Stimulated activated CD4-positive, alpha-beta T cell treated with anti-CD3 and anti-CD28 coated beads, Interleukin-1b, Interleukin-23, amount 100 ng/mL, for 1 hour (primary cell): ENCODE measurements around the gene EMP1.
A peak's percentile ranks its signal among the peaks of the same experiment; 100 is the strongest.

Experiments
- DNase-seq, 2 donors: peaks; one replicate each; pipeline ENCODE4 v3.0.0-alpha.2; 2020; ENCODE audit warnings: low read depth in 2 of 2

Gene EMP1

DNA sequence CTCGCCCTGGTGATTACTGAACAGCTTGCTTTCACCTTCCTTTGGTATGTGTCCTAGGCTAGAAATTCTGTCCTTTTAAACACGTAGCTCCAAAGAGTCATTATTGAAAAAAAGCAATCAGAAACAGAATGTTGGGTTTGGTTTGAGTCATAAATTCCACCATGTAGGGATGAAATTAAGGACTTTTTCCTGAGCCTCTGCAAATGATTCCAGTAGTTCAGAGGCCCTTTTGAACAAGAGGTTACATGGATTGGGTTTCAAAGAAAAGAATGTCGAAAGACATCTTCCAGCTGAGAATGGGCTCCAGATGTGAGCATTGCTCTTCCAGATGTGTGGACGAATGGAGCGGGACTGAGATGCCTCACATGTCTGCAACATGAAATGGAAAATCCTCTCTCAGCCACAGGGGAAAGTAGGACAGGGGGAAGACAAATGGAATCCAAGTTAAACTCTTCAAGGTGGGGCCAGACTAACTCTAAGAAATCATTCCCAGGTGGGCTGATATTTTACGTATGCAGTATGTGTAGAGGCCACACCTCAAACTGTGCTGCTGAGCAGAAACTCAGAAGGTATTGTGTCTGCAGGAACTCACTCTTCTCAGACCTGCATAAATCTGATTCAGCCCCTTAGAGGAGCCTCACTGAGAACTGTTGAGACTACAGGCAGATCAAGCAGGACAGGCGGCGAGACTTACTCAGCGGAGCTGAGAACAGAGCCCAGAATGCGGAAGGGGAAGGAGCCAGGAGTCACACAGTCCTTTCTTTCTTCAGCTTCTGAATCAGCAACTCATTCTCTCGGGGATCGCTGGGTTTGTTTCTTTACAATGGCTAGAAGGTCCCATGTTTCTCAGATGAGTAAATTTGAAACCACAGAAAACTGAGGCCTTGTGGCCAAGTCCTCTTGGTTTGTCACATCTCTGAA lies 23.3 kb upstream of the EMP1 start:
- no peak for DNase-seq

DNA sequence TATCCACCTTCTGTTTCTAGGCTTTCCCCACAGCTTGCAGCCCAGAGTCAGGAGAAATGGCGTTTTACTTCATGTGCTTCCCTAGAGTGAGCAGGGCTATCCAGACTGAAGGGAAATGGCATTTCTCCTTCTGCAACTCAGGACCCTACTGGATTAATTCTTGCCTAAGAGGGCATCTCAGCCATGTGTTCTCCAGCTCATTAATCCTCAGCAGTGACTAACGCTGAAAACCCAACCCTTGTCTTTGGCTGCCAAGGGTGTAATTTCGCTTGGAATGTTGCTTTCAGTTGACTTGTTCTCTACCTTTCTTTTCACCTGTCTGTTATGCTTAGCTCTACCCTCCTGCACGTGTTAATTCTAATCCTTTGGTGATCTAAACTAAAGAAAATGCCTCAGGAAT lies 21.0 kb upstream of the EMP1 start:
- DNase-seq = no peak

GRCh38 chr12:13176256-13176655 lies 20.3 kb upstream of the EMP1 start:
- DNase-seq = no peak

DNA sequence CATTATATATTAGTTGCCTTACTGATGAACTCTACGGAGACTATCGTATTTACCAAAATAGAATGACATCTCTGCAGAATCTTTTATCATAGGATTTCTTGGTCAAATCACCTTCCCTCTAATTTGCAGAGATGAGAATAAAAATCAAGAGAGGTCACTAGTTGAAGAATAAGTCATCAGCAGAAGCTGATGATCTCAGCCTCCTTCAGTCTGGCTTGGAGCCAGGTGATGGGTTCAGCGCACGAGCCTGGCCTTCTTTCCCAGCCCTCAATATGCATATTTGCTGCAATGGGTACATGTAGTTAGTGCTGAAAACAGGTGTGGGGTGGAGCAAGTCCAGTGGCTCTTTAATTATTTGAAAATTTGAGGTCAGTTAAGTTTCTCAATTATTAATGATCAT lies 19.2 kb upstream of the EMP1 start:
- DNase-seq = no peak

DNA sequence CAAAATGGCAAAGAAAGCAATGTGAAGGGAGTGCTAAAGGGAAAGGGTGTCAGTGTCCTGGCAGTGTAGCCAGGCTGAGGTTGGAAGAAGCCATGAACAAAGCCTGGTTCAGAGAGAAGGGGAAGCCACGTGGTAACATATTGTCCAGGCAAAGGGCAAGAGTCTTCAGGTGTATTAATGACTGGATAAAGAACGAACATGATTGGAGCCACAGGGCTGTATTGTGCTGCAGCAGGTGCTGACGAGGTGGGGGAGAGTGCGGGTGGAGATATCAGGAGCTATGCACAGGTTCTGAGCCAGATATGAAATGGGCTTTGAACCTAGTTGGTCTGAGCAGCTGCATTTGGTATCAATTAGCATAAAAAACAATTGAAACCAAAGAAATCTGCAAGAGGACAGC lies 18.6 kb upstream of the EMP1 start:
- no peak for DNase-seq

- no peak for DNase-seq
Observed at GRCh38 chr12:13178568-13179210, 17.8 kb upstream of the EMP1 start.

GRCh38 chr12:13179211-13180074 lies 17.1 kb upstream of the EMP1 start:
- DNase-seq = peak in 1 of 2 donors; percentile 8

GRCh38 chr12:13181375-13182070 lies 15.0 kb upstream of the EMP1 start:
- DNase-seq = no peak

GRCh38 chr12:13182881-13183280 lies 13.6 kb upstream of the EMP1 start:
- no peak for DNase-seq

- no peak for DNase-seq
Observed at GRCh38 chr12:13183620-13184019, 12.9 kb upstream of the EMP1 start.

DNA sequence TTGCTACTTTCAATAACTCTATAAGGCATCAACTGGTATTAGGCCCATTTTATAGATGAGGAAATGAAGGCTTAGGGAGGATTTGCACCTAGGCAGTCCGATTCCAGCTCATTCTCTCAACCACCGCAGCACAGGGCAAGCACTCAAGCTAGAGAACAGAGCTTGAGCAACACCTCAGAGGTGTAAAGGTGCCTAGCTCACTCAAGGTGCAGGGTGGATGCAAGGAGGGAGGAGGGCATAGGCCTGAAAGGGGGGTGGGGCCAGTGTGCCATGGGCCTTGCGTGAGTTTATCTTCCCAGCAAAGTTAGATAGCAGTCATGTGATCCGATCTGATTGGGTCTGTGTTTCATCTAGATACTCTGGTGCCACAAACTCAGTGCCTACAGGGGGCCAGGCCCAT lies 10.2 kb upstream of the EMP1 start:
- no peak for DNase-seq

DNA sequence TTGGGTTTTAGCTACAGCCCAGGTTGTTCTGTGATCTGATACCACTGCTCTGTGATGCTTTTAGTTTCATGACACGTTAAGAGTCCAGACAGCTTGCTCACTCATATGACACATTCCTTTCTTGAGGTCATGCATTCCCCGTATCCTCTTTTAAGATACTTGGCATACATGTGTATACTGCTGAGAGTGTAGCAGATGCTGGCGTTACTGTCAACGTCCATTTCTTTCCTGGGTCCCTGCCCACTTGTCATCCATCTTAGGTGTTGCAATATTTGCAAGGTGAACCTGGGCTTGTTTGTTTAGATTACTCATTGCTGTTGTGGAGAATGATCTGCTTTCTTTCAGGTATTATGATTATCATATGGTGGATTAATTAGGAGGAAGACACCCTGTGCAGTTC lies 9.1 kb upstream of the EMP1 start:
- no peak for DNase-seq

DNA sequence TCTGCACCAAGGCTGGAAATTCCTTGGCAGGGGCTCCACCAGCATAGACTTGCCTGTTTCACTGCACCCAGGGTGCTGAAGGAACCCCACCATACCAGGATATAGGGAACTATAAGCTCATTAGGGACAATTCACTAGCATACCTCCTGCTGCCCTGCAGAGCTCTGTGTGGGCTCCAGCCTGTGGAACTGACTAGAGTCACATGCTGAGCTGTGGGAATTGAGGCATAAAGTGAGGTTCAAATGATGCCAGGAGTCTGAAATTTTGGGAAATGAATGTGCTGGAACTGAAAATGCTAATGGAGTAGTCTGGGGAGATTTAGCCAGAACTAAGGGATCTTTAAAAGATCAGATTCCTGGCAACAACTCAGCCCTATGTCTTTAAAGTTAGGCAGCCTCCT lies 7.3 kb upstream of the EMP1 start:
- no peak for DNase-seq

DNA sequence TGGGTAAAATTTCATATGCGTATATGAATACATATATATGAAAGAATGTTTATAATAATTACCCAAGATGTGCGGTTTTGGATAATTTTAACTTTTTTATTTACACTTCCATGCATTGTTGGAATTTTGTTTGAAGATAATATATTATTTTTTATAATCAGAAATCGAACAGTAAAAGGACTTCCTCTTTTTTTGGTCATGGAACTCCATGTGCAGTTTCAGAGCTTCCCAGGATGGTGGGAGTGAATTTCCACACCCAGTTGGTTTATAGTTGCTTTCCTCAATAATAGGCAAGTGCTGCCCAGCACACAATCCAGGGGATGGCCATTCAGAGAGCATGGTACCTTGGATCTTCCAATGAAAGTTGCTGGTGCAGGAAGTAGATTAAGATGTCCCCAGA lies 6.3 kb upstream of the EMP1 start:
- no peak for DNase-seq

DNA sequence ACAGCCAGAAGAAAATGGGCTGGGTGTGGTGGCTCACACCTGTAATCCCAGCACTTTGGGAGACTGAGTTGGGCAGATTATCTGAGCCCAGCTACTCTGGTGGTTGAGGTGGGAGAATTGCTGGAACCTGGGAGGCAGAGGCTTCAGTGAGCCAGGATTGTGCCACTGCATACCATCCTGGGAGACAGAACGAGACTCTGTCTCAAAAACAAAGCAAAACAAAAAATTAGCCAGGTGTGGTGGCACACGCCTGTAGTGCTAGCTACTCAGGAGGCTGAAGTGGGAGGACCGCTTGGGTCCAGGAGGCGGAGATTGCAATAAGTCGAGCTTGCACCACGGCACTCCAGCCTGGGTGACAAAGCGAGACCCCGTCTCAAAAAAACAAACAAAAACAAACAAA lies 3.8 kb upstream of the EMP1 start:
- no peak for DNase-seq

GRCh38 chr12:13193505-13194231 lies 2.9 kb upstream of the EMP1 start:
- DNase-seq = no peak

GRCh38 chr12:13194401-13195110 lies 2.0 kb upstream of the EMP1 start:
- DNase-seq = no peak

GRCh38 chr12:13195250-13195649 lies 1.3 kb upstream of the EMP1 start:
- DNase-seq = no peak

DNA sequence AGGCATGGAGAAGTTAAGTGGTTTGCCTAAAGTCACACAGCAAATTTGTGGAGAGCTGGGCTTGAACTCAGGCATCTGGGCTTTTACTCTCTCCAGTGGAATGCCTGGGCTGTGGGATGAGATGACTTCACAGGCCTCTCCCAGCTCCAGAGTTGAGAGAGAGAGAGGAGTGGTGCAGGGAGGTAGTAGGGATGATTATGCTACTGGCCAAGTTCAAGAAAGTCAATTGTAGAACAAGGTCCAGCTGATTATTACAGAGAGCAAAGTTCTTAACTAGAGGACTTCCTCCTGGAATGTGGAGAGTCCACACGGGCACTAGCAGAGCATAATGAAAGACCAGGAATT lies 769 bp upstream of the EMP1 start:
- no peak for DNase-seq

DNA sequence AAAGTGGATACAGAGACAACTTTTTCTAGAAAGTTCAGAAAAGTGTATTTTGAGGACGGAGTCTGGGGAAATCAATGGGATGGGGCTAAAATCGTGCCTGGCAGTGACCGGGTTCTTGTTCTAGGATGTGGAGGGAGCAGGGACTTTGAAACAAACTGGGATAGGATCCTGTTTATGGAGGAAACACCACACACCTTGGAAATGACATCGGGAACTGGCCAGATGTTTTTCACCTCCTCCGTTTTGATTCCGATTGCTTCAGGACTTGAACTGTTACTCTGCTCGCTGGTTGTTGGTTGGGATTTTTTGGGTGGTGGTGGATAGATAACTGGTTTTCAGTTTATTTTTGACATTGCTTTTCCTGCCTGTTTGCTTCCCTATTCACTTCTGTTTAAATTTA lies 506 bp downstream of the EMP1 start:
- DNase-seq = no peak
